Measurements from ENCODE around the gene ZBTB4.

The ZBTB4 gene

DNA sequence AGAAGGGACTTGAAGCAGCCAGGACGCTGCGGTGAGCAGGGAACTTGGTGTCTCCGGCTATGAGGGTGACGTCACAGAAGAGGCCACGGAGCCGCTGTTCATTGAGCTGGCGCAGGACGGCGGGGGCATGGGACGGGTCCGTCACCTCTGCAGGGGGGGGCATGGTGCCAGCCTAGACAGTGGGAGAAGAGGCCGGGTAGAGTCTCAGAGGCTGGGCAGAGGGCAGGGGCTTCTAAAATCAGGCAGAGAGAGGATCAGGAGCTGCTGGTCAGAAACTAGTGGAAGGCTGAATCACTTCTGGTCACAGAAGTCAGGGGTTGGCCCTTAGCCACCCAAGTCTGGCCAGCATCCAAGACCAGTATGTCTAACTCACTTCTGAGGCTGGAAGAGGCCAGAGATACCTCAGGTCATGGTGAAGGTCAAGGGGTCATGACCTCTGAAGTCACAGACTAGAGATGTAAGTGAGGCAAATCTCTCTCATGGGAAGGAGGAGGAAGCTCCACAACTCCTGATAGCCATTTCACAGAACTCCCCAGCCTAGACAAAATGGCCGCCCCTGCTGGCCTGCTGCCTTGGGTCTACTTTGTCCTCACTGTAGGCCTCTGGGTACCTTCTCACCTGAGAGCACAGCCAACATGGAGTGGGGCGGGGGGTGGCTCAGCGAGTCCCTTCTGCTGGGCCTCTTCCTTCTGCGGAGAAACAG, 12.6 kb downstream of the ZBTB4 start:
- H3K4me3 ChIP-seq (ENCODE audit: low read depth in 1 of 2, low read length in 1 of 2): no peak overlapping the region

DNA sequence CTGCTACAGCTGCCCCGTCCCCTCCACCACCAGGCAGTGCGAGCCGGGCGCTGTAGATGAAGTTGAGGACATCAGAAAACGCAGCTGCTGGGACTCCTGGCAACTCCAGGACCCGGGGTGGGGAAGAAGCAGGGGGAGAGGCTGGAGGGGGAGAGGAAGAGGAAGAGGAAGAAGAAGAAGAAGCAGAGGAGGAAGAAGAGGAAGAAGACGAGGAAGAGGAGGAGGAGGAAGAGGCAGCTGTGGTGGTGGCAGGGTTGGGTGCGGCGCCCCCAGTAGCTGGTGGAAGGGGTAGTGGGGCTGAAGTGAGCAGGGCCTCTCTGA, 13.2 kb downstream of the ZBTB4 start:
- no peak for TF ChIP-seq CTCF (IDR thresholded peaks at IDR 0.05)
- H3K9me3 ChIP-seq: no peaks in the 10 kb centered on the region
- H3K4me3 ChIP-seq (ENCODE audit: low read depth in 1 of 2, low read length in 1 of 2): no peak overlapping the region
- peaks cover 27% of the 10 kb centered on the region for H3K36me3 ChIP-seq
- peaks cover 13 to 15% of the 10 kb centered on the region in 2 experiments for H3K4me1 ChIP-seq (ENCODE audit: control insufficient read depth in 1 of 2, insufficient read depth in 1 of 2, low read depth in 1 of 2, low read length in 1 of 2)
- no peaks in the 10 kb centered on the region for H3K27me3 ChIP-seq
- H3K27ac ChIP-seq: peak overlapping the region; percentile 61

More for the DNA sequence above, 12.6 kb downstream of the ZBTB4 start:
- Histone ChIP-seq H3K4me1 (ENCODE audit: control insufficient read depth in 1 of 2, insufficient read depth in 1 of 2, low read depth in 1 of 2, low read length in 1 of 2) (peaks cover 13 to 15% of the 10 kb centered on the region in 2 experiments), H3K9me3 (no peaks in the 10 kb centered on the region), H3K36me3 (peaks cover 26% of the 10 kb centered on the region), H3K27me3 (no peaks in the 10 kb centered on the region), H3K27ac (peak overlapping the region; percentile 61)
- TF ChIP-seq CTCF (IDR thresholded peaks at IDR 0.05): no peak

DNA sequence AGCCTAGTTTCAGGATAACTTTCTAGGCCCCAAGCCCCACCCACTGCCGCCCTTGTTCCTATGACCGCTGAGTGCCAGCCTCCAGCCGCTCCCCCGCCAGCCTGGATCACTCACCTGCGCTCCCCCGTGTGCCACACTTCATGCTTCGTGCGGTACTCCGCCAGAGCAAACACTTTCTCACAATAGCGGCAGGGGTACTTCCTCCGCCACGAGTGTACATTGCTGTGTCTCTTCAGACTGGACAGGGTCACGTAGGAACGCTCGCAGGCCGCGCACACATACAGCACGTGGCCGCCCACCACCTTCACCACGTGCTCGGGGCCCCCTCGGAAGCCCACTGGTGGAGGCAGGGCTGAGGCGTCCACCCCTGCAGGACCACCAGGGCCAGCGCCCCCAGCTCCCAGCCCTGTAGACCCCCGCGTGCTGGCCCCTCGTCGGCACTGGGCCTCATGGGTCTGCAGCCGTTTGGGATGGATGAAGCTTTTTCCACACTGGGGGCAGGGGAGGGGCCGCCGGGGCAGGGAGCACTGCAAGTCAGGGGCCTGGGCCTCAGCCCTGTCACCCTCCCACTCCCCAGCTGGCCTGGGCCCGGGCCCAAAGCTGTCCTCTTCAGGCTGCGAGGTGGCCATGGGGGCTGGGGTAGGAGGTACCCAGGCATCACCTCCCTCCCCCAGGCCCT, 13.7 kb downstream of the ZBTB4 start:
- Histone ChIP-seq H3K4me1 (ENCODE audit: control insufficient read depth in 1 of 2, insufficient read depth in 1 of 2, low read depth in 1 of 2, low read length in 1 of 2) (peaks cover 13 to 15% of the 10 kb centered on the region in 2 experiments), H3K27ac (peak overlapping the region; percentile 61), H3K4me3 (ENCODE audit: low read depth in 1 of 2, low read length in 1 of 2) (no peak overlapping the region), H3K9me3 (no peaks in the 10 kb centered on the region), H3K36me3 (peaks cover 27% of the 10 kb centered on the region), H3K27me3 (no peaks in the 10 kb centered on the region)
- TF ChIP-seq CTCF (IDR thresholded peaks at IDR 0.05): no peak

DNA sequence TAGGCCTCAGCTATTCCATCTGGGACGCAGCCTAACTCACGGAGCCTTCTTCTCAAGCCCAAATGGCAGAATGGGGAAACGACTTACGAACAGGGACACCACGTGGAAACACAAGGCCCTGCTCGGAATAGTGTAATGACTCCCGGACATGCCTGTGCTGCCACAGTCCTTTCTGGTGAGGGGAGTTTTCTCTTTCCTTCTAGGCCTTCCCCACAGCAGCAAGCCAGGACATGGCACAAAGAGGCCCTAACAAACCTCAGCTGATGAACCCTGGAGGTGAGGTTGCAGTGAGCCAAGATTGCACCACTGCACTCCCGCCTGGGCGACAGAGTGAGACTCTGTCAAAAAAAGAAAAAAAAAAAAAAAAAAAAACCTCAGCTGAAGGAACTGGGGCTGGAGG, 15.3 kb downstream of the ZBTB4 start:
- Histone ChIP-seq H3K36me3 (peaks cover 27% of the 10 kb centered on the region), H3K4me3 (ENCODE audit: low read depth in 1 of 2, low read length in 1 of 2) (no peak overlapping the region), H3K27me3 (no peaks in the 10 kb centered on the region), H3K9me3 (no peaks in the 10 kb centered on the region), H3K4me1 (ENCODE audit: control insufficient read depth in 1 of 2, insufficient read depth in 1 of 2, low read depth in 1 of 2, low read length in 1 of 2) (peaks cover 13 to 15% of the 10 kb centered on the region in 2 experiments), H3K27ac (no peak overlapping the region)
- TF ChIP-seq CTCF (IDR thresholded peaks at IDR 0.05): no peak

DNA sequence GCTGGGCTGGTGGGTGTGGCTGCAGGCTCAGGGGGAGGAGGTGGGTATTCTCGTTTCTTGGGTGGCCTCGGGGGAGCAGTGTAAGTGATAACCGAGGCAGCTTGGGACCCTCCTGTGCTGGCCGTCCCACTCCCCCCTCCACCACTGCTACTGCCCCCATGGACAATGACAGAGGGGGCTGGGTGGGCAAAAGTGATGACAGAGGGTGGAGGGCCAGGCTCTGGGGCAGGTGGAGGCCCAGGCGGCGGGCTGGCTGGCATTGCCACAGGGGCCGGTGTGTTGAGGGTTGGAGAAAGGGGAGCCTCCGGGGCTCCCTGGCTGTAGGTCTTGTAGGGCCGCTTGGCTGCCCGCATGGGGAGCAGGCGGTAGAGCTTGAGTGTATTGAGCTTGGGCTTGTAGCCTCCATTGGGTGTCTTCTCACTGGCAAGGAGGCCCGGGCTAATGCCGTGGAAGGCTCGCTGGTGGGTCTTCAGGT, 16.0 kb downstream of the ZBTB4 start:
- Histone ChIP-seq H3K4me3 (ENCODE audit: low read depth in 1 of 2, low read length in 1 of 2) (no peak overlapping the region), H3K4me1 (ENCODE audit: control insufficient read depth in 1 of 2, insufficient read depth in 1 of 2, low read depth in 1 of 2, low read length in 1 of 2) (peaks cover 13 to 15% of the 10 kb centered on the region in 2 experiments), H3K9me3 (no peaks in the 10 kb centered on the region), H3K36me3 (peaks cover 27% of the 10 kb centered on the region), H3K27ac (no peak overlapping the region), H3K27me3 (no peaks in the 10 kb centered on the region)
- TF ChIP-seq CTCF (IDR thresholded peaks at IDR 0.05): no peak

Measured in neutrophil (primary cell).